Measurements from ENCODE around the gene VAC14.

Gene VAC14

DNA sequence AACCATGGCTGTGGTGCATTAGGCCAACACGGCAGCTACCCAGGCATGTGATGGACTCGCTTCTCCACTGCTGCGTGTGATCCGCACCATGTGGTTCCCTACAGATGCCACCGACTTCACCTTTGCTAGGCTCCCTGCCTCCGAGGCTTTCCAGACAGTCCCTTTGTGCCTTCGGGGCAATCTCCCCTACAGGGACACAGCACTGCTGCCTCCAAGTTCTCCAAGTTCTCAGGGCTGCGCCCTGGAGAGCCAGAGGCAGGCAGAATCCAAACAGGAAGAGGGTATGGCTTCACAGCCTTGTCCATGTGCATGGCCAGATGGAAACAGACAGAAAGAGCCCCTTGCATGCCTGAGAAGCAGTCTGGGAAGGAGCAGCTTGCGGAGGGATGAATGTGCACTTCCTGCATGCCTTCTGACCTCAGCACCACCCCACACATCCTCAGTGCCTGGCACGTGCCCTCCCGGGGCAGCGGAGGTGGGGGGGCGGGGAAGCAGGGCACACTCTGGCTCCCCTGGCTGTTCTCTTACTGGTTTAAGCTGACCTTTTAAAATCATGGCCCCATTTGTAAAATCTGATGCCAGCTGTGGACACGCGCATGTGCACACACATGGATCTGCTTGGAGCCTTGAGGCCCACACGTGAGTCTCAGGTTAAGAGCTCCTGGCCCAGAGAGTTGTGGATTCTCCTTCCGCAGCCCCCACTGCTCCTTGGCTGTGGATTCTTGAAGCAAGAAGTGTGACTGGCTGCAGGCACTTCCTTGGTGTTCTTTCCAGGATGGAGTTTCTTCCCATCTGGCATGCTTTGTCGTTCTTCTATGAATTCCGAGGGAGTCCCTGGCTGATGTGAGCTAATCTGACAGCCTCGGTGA lies 59.8 kb downstream of the VAC14 start:
- no peak for DNase-seq

DNA sequence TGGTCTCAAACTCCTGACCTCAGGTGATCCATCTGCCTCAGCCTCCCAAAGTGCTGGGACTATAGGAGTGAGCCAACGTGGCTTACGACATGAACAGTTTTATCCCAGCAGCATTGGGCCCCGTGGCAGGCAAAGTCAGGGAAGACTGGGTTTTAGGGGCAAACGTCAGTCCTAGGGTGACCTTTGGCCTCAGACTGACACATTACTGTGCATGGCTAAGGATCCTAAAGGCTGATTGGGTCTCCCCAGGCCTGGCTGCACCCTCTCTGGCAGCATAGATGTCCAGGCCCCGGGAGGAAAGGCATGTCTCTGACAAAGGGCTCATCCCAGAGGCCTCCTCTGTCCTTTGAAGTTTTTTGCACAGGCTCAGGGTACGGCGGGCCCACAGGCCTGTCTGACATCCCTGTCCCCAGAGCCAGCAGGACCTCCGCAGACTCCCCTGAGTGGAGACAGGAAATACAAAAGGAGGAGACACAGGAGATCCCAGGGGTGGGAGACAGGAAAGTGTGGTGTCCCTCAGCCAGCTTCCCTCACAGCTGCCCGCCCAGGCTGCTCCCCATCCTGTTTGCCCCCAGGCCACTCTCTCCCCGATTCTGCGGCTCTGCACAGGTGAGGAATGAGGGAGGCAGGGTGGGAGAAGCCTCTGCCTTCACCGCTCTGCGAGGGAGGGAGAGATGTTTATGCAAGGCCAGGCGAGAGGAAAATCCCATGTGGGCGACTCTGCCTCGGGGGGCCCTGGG lies 60.6 kb downstream of the VAC14 start:
- DNase-seq = no peak

DNA sequence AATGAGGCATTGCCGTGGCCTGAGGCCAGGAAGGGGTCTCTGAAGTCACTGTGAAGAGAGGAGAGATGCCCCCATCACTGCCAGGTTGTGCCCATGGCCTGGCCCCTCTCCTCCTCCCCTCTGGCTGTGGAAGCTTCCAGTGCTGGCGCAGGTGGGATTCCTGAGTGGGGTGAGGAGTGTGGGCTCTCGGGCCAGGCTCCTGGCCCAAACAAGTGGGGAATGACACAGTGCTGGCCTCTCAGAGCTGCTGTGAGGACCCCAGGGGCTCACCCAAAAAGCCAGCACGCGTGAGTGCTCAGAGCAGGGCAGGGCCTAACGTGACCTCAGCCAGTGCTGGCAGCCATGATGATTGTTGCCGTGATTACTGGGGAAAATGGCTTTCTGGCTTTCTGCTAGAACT lies 61.6 kb downstream of the VAC14 start:
- DNase-seq = no peak

DNA sequence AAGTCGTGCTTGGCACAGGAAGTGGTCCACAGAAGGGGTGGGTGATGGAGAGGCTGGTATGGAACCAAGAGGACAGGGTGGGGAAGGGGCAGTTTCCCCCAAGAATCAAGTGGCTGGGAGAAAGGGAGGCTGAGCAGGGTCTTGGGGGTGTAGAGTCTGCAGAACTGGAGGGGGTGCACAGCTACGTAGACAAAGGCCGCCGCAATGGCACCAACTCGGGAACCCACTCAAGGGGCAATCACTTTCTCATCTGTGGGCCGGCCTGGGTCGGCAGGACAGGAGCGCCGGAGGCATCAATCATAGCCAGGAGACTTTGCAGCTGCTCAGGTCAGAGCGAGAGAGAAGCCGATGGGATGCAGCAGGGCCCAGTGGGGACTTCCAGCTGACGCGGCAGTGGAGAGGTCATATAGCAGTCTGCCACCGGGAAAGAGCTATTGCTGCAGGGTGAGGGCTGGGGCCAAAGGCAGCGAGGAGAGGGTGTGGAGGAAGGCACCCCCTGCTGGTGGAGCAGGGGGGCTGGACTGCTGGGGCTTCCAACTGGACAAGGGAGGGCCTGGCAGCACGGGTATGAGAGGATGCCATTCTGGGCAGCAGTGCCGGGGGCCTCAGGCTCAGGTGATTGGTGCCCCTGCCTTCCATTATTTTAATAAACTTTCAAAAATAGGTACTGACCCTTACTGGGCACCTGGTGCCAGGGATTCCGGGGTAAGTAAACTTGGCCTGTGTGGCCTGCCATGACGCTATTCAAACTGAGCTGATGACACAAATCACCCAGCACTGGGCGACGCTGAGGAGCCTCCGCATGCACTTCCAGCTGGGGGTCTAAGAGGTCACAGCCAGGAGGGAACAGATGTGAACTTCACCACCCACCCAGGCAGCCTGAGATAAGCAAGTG lies 62.6 kb downstream of the VAC14 start:
- peak; percentile 31 for DNase-seq

DNA sequence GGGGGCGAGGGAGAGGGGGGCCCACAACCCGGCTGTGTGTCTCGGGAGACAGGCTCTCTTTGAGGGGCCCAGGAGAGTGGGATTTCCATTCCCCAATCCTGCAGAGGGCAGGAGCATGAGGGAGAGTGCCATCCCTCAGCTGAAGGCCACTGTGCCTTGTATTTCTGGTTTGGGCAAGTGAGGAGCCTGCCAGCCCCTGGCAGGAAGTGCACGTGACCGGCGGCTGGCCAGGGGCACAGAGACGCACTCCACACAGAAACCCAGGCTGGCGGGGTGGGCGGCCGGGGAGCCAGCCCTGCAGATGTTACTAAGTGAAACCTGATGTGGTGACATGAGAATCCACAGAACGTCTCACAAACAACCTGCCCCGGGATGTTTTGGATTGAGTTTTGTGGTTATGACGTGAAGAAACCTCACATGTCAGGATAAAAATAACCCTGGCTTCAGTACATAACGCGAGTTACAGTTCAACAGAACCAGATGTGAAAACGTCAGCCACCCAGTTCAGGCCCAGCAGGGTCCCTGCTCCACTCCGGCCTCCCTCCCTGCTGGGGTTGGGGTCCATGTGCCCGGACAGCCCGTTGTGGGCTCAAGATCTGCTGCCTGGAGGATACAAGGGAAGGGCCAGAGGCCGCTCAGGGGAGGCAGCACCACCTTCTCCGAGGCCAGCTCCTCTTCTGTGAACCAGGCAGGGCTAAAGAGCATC lies 63.4 kb downstream of the VAC14 start:
- DNase-seq = peak; percentile 90

DNA sequence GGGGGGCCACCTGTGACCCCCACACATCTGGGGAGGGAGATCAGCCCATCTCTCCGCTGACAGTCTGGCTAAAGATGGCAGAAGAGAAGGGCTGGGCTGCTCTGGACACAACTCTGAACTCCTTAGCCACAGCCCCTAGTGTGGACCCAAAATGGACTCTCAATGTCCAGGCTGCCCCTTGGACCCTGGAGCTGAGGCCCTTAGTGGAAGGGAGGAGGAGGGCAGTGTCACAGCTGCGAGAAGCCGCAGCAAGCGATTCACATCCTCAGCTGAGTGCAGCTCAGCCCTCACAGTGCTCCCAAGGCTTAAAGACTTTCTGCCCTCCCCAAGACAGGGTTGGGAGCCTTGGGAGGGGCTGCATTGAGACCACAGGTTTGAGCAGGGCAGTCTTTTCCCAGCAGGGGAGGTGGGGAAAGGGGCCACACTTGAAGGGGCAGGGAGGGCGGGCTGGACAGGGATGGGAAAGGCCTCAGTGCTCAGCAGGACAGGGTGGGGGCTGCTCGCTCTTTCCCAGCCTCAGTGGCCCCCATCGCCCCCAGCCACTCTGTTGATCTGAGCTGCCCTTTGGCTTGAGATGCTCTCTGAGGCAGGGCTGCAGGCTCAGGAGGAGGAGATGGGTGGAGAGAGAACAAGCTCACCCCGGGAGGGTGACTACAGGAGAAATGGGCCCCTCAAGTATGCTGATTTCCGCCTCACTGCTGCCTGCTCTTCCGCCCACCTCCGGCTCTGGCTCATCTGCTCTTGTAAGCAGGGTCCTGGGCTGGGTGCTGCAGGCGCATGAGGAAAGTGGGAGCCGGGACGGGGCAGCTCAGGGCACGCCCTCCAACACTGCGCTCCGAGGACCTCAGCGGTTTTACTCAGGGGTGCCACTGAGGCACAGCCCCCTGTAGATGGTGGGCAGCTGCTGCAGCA lies 64.2 kb downstream of the VAC14 start:
- no peak for DNase-seq

DNA sequence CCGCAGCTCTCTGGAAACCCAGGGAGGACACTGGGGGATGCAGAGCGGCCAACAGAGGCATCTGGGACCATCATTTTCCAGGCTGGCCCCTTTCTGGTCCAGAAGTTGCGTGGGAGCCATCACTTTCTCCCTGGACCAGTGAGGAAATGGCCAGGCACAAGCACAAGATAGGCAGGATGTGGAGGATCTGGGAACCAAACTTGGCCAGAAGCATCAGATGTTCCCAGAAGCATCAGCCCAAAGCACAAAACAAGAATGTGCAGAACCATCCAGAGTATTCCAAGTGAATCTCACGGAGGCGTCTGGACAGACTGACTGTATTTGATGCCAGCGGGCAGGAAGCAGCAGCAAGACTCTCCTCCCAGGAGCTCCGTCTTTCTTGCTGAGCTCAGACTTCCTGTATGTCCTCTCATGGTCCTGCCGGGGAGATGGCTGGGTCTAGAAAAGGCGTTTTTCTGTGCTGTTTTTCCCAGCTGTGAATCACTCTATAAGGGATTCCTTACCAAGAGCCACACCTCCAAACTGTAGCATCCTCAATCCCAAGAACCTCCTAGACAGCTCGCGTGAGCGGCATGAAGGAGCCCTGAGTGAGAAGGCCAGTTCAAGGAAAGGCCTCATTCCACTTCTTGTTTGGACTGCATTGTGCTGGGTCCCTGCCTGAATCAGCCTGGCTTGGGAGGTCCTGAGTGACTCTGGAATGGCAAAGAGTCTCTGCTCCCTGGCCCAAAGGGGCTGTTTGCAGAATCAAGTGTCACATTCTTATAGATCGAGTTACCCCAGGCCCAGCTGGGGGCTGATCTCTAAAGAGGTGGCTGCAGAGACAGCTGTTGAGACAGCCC lies 65.6 kb downstream of the VAC14 start:
- DNase-seq = no peak

DNA sequence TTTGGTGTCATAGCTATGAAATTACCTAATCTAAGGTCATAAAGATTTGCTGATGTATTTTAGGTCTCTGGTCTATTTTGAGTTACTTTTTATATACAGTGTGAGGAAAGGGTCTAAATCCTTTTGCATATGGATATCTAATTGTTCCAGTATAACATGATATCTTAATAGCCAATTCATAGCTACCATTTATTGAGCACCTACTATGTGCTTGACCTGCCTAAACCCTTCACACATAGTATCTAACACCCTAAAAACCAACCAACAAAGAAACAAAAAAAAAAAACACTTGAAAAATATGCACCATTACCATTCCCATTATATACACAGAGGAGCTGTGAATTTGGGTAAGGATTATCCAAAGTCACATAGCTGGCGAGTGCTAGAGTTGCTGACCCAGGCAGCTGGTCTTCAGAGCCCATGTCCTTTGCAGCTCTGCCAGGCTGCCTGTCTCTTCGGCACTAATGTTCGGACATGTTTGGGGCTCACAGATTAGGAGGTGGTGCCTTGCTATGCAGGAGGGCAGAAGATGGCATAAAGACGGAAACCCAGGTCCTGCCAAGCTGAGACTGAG lies 66.3 kb downstream of the VAC14 start:
- DNase-seq = no peak

DNA sequence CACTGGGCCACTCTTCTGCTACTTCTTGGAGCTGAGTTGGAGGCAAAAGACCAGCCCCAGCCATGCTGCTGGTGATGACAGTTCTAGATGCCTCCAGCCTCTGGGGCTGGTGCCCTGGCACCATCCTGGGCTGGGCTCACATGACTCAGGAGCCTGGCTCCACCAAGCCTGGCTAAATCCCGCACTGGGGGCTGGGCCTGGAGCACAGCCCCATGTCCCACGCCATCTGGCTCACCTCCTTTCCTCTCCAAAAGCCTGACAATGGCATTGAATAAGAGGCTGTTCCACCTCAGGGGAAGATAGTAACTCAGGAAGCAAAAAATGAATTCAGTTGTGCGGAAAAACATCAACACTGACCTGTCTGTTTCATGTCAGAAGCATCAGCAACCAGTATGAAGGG lies 70.0 kb downstream of the VAC14 start:
- no peak for DNase-seq

DNA sequence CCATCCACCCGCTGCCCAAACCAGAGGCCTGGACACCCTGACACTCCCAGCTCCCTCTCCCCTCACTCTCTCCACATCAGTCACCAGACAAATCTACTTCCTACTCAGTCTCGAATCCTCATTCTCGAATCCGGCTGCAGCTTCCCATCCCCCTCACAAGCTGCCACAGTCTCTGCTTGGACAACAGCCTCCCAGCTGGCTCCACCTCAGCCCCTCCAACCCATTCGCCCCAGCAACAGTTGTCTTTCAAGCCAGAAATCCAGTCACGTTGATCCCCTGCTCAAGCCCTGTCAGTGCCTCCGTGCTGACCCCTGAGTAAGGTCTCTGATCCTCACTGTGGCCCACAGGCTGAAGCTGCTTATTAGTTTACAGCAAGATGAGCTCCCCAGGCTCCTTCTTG lies 70.9 kb downstream of the VAC14 start:
- DNase-seq = no peak

DNA sequence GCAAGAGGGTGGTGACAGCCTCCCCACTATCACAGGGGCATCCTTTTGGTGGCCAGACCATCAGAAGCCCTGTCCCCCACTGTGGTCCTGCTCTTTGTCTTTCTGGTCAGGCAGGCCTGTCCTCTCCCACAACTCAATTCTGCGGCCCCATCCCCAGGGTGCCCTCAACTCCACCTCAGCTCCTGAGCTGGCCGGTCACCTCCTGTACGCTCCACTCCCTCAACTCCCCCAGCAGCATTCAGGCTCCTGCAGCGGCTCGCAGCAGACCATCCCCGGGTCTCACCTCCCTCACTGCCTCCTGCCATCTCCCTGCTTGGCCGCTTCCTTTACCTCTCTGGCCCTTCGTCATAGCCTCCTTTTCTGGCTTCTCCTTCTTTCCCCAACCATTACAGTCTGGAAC lies 71.7 kb downstream of the VAC14 start:
- no peak for DNase-seq

DNA sequence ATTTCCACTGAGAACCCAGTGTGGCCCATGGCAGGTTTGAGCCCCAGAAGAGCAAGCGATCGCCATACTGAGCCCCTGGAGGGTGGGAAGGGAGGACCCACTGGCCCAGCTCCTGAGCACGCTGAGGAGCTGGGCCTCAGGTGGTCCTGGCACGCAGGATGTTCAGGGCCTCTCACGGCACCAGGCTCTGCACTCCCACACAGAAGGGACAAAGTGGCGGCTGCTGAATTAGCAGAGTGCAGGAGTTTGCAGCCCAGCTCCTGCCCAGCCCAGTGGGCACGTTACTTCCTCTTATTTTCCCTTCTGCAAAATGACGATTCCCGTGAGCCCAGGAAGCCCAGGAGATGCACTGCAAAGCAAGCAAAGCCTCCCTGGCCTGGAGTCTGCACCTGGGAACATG lies 72.8 kb downstream of the VAC14 start:
- no peak for DNase-seq

DNA sequence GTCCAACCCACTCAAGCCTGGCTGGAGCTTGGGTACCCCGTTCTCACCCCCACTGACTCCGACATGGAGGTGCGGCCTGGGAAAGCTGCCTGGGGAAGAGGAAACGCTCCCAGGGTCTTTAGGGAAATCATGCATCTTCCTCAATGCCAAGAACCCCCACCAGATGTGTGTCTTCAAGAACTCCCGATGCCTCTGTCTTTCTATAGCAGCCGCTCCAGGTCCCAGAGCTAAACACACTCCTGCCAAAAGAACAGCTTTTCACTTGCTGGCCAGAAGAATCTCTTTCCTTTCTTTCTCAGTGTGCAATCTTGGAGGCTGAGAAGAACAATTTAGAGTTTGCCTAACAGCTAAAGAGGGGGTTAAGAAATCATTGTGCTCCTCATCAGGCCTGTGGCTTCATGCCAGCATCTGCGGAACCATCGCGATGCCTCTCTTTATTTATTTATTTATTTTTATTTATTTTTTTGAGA lies 74.0 kb downstream of the VAC14 start:
- DNase-seq = no peak

DNA sequence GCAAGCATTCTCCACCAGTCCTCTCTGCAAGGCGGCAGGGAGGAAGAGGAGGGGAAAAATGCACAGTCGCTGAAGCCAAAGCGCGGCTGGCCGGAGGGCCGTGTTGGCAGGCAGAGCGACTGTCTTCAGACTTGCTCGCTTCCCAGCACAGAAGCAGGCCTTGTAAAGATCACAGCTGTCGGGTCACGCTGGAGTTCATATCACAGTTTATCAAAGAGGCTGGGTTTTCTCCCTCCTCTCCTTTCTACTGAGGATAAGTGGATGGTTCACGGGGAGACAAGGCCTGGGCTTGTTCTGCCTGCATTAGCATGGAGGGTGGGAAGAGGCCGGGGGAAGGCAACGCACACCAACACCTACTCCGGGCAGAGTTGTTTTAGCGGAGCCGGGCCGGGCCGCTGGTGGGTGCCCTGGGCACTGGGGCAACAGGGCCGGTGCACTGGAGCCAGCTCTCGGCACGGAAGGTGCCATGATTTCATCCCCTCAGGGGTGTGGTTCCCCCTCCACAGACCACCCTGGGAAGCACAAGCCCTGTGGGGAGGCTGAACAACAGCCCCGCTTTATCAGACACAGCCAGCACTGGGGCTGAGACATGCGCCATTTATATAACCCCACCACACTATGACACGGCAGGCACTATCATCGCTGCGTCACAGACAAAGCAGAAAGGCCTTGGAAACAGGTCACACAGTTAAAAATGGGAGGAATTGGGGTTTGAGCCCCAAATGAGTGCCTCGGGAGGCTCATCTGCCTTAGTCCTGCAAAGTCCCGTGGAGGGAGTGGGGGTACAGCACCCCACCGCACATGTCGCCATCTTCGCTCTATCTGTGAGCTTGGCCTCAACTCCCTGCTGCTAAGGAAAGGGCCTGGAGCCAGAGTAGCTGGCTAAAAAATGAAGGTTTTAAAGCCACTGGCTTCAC lies 74.8 kb downstream of the VAC14 start:
- no peak for DNase-seq

DNA sequence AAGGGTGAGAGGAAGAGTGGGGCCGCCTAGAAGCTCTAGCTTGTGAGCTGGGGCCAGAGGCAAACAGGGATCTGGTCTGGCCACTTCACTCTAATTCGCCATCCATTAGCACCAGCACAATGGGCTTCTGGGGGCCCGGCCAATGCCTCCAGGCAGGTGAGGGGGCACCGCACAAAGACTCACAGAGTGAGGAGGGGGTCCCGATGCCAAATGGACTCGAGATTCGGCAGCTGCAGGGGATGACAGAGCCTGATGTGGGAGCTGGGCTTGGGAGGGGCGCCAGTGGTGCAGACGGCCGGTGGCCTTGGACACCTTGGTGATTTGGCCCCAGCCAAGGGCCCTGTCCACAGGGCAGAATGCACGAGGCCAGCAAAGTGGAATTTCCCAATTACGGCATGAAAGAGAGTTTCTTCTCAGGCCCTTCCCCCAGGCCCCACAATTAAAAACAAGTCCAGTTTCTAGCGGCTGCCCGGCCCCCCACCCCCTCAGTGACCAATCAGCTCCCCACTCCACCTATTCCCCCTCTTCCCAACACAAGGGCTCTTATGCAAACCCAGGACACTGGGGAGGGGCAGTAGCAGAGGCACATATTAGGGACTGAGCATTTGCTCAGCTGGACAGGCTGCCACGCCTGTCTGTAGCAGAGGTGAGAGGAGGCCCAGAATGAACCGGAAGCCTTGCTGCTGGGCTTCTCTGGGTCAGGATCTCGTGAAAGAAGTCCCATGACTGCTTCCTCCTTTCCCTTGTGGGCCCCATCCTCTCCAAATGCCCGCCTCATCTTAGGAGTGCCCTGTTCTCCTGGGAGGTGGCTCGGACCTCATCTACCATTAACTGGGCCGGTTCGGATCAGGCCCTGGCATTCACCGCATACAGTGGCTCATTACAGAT lies 75.7 kb downstream of the VAC14 start:
- DNase-seq = no peak

DNA sequence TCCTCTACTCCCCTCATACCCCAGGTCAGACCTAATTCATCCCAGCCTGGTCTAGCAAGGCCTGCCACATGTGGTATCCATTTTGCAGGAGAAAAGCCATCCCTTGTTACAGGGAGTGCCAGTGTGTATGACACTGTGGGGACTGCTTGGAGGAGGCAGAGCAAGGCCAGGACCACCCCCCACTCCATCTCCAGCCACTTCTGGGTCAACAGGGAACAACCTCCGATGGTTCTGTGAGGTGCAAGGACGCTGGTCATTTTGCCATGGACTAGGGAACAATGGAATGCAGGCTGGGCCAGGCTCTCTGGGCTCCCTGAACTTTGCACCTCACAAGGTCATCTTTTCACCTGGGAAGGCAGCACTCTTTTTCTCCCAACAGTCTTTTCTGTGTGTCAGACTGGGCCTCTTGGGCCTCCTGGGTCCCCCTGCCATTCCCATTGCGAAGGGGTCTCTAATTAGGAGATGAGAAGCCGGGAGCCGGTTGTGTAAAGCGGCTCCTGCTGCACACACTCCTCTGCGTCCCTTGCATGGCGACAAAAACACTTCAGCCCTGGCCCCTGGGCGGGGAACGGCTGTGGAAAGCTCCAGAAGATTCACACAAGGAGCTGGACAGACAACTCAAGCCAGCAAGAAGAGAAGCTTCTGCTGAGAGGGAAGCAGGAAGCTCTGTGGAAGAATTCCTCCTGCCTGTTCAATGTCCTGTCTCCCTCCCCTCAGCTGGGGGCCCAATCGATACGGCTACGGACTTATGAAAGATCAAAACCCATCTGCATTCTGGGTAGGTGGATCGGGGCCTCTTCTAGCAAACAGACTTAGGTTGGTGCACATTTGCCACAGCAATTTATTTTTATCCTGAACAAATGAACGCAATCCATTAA lies 76.6 kb downstream of the VAC14 start:
- no peak for DNase-seq

DNA sequence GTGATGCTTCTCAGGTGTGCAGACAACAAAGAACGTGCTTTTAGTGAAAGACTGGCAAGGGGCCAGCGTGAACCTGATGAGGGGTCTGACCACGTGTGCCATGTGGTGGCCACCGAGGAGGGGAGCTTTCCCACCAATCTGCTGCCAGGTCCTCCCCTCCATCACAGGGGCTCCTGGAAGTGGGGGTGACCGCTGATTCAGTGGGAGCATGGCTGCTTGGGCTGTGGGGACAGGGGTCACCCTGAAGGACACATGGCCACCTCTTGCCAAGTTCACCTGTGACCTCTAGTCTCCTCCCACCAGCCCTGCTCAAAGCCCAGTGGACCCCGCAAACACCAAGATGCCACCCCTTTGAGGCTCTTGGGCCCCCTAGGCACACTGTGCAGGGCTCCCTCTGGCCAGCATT lies 77.2 kb downstream of the VAC14 start:
- DNase-seq = no peak

All from activated CD4-positive, alpha-beta T cell treated with anti-CD3 and anti-CD28 coated beads, Interleukin-2, amount 50 U/mL, for 16 hours (primary cell).